NCI-H446 treated with DMSO at 0.1 percent for 48 hours (cell line): ENCODE data around the gene TBX3.

Experiments used
- DNase-seq: peaks from one replicate; lab custom pipeline; 2025; lab: John Stamatoyannopoulos, UW

Gene TBX3

DNA sequence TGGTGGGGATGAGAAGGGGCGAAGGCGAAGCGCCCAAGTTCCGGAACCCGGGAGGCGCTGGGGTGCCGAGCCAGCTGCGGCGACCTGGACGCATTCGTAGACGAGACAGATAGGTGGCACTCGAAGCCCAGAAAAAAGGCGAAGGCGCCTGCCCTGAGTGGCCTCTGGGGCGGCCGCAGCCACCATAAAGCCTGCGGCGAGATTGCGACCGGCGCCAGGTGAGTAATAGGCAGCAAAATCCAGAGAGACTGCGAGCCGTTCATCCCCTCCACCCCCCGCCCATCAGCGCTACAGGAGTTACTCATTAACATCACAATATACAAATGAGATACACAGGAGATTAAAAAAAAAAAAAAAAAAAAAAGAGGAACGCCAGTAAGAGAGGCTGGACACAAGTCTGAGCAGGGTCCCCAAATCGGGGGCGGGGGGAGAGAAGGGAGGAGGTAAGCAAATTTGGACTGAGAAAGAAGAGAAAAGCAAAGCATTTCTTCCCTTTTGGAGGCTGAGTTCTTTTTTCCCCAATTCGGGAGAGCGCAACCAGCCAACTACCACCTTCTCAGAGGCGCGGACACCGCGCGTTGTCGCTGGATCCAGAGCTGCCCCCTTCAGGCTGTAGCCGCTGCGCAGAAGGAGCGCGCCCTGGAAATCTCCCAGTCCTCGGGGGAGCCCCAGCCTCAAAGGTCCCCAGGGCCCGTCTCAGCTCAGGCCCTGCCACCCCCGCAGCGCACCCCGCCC lies 15.7 kb downstream of the TBX3 start:
- no peak for DNase-seq

DNA sequence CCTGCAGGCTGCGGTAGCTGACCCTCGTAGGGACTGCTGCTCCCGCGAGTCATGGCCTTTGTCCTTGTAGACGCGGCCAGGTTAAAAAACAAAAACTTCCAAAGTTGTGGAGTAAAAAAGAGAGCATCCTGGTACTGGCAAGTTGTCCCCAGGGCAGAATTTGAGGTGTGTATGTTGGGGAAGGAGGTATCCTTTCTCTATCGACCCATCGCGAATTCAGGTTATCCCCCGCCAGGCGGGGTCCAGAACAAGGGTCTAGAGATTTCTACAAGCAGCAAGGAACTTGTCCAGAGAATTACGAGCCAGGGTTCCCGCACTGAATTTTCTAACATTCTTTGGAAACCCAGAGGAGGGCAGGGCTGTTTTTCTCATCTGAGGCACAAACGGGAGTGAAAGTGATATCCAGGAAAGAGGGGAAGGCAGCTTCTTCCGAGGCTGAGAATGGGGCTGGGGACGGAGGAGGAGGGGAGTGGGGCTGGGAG lies 16.3 kb downstream of the TBX3 start:
- DNase-seq: no peak

DNA sequence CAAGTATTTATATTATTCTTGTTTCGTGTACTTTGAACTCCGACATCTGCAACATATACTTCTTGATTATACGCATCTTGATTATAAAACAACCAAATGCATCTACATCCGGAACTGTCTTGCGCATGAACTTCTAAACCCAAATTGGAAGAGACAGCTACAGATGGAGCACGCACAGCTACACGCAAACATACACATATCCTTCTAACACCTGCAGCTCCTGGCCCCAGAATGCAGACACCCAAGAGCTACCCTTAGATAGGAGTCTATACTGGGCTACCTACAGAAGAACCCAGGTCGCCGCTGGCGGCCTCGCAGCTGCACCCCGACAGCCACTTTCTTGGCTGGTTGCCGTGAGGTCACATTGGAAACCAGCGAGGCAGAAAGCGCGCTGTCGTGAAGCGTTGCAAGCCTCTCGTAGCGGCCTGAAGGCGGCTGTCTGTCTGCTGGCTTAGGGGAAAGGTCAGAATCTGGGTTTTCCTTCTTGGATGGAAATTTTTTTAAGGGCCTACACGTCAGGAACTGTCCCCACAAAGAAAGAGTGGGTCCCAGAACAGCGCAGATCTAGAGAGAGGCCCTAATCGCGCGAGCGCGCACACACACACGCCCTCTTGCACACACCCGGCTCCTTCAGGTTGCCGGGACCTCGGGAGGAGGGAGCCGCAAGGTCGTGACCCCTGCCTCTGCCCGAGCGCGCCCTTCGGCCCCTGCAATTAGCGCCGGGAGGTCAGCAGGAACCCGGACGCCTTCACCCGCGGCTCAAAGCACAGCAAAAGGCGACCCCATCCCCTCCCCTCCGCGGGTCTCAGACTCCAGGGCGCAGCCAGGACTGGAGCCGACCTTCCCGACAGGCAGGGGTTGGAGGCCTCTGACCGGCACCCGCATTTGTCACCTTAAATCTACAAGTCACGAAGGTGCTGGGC lies 17.0 kb downstream of the TBX3 start:
- no peak for DNase-seq

DNA sequence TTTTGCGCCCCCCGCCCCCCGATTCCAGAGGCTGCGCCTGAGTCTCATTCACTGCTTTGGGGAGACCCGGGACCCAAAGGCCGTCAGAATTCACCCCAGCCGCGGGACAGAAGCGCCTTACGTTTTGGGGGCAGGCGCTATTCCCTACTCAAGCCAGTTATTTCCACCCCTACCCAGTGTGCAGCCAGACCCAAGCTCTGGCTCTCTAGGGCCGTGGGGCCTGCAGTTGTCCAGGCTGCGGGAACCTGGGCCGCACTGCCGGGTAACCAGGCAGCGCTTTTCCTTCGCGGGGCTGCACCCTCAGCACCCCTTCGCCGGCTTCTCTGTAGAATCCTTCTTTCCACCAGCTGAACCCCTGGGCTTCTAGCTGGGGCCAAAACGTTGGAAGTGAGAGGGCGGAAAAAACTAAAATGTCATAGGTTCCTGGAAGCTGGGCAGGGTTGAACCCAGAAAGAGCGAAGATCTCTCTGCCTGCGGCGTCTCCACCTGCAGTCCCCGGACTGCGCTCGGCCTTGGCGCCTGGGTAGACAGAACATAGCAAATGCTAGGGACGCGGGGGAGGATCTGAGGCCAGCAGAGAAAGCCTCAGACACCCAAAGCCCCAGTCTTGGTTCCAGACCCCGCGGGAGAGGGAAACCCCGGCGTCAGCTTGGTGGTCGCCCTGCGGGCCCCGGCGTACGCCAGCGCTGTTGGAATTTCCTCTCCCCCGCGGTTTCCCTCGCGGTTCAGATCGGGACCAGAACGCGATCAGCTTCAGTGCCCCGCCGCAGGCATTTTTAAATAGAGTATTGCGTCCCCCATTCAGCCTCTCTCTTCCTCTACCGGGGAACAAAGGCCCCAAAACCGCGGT lies 18.3 kb downstream of the TBX3 start:
- no peak for DNase-seq

DNA sequence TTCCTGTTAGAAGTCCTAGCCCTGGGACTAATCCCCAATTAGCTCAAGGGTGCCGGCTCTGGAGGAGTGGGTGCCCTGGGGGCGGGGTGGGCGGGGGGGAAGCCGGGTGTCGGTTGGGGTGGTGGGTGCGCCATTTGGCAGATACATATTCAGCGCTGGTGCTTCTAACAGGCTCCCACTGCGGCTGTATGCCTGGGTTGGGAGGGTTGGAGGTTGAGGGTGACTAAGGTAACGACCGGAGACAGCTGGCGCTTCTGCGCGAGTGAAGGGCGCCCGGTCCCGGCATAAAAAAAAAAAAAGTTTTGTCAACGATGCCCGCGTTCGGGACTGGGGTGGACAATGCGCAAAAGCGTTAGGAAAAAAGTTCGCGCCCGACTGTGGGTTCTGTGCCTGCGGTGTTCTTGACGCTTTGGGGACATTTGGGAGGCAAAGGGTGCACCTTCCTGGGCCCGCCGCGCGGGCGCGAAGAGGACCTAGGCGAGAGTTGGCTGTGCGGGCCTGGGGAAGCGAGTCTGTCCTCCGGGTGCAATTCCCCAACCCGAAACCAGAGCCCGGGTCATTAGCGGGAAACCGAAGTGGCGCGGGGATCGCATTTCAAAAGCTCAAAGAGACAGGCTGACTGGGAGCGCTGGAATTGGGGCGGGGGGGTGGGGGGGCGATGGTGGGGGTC lies 19.2 kb downstream of the TBX3 start:
- no peak for DNase-seq

DNA sequence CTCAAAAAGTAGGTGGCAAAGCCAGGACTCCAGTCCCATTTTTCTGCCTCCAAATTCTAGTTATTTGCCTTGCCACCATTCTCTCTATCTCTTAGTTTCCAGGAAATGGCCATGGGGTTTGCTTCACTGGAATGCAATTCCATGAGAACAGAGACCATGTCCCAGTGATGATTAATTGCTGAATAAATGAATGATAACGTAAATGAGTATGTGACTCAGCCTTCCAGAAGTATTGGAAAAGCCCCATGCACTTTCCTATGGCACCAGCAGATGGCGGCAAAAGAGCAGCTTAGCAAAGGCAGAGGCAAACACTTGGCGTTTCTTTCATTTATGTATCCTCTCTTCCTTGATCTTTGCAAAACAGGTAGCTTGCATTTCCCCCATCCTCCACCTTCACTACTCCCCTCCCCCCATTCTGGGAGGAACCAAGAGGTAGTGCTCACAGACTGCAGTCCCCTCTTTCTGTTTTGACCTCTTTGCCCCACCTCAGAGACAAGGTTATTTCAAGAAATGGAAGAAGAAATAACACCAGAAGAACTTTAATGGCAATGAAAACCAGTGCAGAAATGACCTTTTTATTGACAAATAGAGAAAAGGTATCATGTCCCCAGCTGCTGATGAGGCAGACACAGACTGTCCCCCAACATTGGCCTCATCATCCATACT lies 21.3 kb downstream of the TBX3 start:
- DNase-seq: peak; percentile 0

DNA sequence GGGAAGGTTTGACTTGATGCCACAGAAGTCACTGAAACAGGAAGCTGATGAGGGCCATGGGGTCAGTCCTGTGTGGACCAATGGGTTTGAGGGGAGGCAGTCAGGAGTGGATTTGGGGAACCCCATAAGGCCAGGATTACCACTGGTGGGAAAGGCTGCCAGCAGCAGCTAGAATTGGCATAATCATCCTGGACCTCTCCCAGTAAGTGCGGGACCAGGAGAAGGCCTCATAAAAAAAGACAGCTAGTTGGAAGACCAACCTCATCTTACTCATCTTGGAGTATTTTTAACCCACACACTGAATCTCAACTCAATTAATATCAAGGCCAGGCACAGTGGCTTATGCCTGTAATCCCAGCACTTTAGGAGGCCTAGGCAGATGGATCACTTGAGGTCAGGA lies 22.7 kb downstream of the TBX3 start:
- no peak for DNase-seq

DNA sequence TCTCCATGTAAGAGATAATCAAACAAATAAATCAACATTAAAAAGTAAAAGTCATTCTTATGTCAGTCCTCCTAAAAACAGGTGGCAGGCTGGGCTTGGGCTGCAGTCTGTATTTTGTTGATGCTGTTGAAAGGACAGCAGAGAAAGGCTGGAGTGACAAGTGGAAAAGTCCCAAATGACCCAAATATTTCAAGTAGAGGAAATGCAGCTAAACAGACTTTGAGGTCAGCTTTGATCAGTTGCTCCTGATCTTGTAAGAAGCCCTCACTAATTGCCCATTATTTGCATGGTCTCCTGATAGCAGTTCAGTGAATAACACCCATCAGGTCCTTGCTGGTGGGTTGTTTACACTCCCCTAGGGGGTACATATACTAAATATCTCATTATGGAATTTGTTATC lies 24.9 kb downstream of the TBX3 start:
- DNase-seq: no peak

DNA sequence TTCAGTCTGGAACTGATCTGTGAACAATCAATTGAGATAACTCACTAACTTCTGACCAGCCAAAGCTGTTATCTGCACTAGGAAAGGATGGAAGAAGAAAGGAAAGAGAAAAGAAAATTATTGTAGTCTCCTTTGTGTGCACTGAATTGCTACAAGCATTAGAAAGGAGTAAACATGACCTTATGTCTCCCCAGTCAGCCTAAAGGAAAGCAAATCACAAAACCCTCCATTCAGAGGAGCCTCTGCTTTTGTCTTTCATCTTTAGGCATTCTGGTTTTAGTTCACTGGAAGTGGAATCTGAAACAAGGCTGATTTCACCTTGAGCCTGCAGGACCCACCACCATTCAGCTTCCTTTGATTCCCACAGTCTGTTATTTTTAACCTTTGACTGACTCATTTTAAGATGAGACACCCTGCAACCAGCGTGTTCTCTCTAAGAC lies 26.0 kb downstream of the TBX3 start:
- DNase-seq: no peak

DNA sequence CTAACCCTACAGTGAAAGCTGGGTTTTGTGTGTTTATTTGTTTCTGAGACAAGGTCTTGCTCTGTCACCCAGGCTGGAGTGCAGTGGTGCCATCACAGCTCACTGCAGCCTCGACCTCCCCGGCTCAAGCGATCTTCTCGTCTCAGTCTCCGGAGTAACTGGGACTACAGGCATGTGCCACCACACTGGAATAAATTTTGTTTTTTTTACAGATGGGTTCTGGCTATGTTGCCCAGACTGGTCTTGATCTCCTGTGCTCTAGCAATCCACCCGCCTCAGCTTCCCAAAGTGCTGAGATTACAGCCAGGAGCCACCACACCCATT lies 26.4 kb downstream of the TBX3 start:
- DNase-seq: no peak

DNA sequence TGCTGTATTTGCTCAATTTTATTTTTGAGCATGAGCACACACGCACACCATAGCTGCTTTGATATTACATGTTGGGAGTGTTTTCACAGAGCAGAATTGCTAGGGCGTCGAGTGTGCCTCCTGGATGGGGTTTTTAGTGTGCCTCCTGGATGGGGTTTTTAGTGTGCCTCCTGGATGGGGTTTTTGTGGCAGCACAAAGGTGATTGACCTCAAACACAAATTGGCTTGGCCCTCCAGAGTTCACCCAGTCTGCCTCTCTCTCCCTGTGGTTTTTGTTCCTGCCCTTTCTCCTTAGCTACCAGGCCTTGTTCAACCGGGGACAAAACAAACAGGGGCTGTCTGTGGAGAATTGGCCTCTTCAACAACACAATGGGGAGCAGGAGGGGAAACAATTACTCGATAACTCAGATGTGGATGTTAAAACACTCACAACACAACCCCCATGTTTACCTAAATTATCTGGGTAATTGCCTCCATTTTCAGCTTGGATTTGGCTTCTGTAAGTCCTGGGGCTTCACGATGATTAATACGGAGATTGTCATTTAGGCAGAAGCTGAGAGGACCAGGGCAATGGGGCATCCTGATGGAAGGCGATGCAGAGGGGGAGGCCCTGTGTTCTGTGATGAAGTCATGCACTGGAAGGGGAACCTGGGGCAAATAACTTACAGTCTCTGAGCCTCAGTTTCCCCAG lies 26.9 kb downstream of the TBX3 start:
- DNase-seq: no peak

DNA sequence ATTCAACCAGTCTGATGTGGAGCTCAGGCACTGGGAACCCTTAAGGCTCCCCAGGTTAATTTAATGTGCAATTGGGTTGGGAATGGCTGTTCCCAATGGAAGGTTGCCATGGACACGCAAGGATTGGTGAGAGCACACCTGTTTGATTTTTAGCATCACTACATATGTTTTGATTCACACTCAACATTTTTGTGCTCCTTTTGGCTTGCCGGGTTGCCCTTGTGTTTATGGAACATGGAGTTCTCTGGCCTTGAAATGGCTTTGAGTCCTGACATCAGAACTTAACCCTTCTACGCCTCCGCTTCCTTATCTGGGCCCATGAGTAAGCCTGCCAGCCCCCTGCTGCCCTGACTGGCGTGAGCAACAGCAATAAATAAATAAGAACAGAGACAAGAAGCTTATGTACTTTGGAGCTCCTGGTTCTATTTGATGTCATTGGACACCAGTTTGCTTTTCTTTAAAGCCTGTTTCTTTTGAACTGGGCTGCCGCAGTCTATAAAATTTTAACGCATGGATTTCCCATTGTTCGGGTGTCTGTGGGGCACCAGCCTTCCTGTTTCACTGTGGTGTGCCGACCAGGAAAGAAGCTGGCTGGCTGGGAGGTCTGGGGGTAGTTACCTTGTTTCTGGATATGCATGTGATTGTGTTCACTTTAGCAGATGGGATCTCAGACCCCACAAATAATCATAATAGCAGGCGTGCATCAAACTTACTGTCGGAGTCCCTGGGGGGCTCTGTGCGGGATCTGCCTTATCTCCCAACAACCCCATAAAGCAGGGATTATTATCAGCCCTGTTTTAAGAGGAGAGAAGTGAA lies 27.8 kb downstream of the TBX3 start:
- DNase-seq: no peak

DNA sequence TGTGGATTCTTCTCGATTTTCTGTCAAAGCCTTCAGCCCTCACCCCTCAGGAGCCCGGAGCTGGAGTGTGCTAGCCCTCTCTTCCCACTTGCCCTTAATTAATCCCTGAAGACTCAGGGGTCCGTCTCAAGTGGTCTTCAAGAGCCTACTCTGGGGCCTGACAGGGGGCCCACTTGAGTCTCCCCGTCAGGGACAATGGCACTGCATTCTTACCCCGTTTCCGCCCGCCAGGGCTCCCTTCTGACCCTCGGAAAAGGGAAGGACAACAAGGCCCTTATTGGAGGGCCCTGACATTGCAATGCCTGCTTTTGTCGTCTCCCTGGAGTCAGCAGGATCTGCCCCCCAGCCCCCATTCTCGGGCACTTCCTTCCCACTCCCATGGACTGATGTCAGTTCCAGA lies 34.4 kb downstream of the TBX3 start:
- DNase-seq: no peak

DNA sequence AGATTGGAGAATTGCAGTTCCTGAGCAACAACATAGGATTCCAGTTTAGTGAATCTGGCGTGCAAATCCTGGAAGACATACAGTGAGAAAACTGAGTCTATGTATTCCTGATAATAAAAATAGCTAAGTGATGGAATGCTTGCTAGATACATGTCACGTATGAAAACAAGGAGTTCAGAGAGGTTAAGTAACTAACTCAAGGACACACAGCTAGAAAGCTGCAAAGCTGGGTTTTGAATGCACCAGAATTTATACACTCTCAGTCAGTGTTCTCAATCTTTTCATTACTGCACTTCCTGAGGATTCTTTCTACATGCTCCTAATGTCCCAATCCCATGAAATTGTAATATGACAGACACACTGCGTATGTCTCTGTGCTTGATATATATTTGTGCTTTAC lies 35.3 kb downstream of the TBX3 start:
- no peak for DNase-seq

DNA sequence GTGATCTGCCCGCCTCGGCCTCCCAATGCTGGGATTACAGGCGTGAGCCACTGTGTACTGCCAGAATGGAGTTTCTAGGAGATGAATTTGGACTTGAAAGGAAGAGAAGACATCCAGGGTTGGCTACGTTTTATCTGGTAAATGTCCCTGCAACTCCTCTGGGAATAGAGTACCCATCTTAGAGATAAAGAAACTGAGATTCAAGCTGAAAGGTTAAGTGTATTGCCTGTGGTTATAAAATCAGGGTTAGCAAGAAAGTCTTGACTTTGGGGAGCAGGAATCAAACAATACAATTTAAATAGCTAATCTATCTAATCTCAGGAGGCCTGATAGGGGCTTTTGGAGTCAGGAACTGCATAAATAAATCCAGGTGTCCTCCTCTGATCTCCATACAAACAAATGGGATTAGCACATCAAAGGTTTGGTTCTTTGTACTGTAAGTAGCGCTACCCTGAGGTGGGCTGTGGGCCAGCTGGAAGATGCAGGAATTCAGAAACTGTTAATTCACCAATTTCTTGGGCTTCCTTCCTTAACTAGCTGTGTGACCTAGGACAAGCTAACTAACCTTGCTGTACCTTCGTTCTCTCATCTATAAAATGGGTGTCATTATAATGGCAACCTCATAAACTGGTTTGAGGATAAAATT lies 45.1 kb downstream of the TBX3 start:
- no peak for DNase-seq

DNA sequence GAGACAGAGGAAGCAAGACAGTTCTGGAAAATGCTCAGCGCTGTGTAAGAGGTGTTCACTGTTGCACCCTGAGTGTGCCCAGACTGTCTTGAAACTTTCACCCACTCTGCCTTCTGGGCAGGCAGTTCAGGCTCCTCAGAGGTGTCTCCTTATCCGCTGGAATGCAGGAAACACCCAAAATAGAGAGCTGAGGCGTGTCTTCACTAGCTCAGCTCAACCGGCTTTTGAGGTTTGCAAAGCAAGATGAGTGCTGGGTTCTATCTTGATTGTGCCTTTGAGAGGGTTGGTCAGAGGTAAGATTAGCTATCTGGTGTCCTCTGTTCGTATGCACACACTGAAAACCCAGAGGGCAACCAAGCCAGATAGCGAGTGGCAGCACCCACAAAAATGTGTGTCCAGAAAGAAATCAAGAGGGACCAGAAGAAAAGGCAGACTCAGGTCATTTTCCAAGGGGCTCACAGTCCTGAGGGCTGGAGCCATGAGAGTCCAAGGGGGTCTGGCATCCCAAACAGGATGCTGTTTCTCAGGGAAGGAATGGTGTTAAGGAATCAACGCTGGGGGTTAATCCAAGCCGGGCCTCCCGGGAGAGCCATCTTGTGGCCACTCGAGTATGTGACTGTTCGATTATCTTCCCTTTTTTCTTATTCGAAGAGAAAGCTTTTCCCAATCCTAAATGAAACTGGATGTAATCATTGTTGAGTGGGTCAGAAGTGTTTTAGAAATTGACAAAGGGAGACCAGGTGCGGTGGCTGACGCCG lies 47.1 kb downstream of the TBX3 start:
- no peak for DNase-seq

DNA sequence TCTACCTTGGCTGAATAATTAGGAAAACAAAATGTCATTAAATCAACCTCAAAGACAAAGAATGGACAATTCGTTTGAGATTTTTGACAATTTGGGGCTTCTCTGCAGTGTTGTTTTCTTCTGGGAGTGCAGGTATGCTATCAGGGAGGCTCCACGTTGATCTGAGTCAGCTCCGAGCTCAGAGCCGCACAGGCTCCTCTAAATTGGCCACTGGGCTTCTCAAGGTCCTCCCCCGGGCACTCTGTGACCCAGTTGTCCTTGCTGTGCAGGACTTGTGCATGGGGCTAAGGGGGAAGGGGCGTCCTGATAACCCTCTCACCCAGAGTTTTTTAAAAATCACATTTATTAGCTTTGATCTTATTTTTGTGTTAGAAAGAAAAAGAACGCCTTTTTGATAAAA lies 52.7 kb downstream of the TBX3 start:
- no peak for DNase-seq

DNA sequence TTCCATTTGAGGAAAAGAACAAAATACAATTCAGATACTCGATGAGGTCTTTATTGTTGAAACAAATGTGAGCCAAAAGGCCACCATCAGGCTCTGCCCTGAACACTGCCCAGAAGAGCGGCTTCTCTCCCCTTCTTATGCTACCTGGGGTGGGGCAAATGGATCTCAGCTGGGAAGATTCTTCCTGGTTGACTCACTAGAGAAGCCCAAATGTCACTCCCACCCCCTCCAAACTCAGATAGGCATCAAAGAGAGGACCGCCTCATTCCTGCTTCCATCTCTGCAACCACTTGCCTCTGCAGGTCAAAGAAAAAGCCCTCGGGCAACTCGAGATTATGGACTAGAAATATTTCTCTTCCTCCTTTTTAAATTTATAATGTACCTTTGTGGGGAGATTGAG lies 55.8 kb downstream of the TBX3 start:
- DNase-seq: no peak

DNA sequence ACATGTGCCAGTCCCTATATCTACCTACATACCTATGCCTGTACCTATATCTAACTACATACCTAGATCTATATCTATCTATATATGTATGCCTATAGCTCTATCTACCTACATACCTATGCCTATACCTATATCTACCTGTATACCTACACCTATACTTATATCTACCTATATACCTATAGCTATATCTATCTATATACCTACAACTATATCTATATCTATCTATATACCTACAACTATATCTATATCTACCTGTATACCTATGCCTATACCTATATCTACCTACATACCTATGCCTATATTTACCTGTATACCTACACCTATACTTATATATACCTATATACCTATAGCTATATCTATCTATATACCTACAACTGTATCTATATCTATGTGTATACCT lies 56.6 kb downstream of the TBX3 start:
- no peak for DNase-seq
